Smooth muscle cell (in vitro differentiated cells): Measurements from ENCODE around the gene NR6A1. TPM values are rescaled to one million over a fixed set of nuclear protein-coding genes. Genes with fewer than 3 reads are reported as not detected.
A peak's percentile ranks its signal among the peaks of the same experiment; 100 is the strongest.

ENCODE experiments used
- DNase-seq: peaks from one replicate; lab custom pipeline; 2025; ENCODE audit not compliant: unreplicated experiment; lab: John Stamatoyannopoulos, UW
- H2AFZ ChIP-seq: fragments of 200-600 bp; sonication (generic); 2 replicates; pipeline ENCODE4 v1.6.0; 2016; ENCODE audit warnings: antibody characterized with exemption, low read depth, mild to moderate bottlenecking
- H3F3A ChIP-seq: fragments of 200-600 bp; sonication (generic); 2 replicates; pipeline ENCODE4 v1.6.0; 2017; ENCODE audit warnings: antibody characterized with exemption, low read depth
- H3K27ac ChIP-seq: fragments of 200-600 bp; sonication (generic); 2 replicates; pipeline ENCODE4 v1.5.1; 2016; ENCODE audit warnings: low read depth, mild to moderate bottlenecking
- H3K27me3 ChIP-seq: fragments of 200-600 bp; sonication (generic); 2 replicates; pipeline ENCODE4 v1.6.1; 2016; ENCODE audit warnings: low read depth, mild to moderate bottlenecking
- H3K36me3 ChIP-seq: fragments of 200-600 bp; sonication (generic); 2 replicates; pipeline ENCODE4 v1.5.1; 2016; ENCODE audit warnings: low read depth
- H3K4me1 ChIP-seq: fragments of 200-600 bp; sonication (generic); 2 replicates; pipeline ENCODE4 v1.5.1; 2016; ENCODE audit warnings: low read depth
- H3K4me2 ChIP-seq: fragments of 200-600 bp; sonication (generic); 2 replicates; pipeline ENCODE4 v1.6.0; 2016; ENCODE audit warnings: mild to moderate bottlenecking
- H3K4me3 ChIP-seq: fragments of 200-600 bp; sonication (generic); 2 replicates; pipeline ENCODE4 v1.5.1; 2016; ENCODE audit warnings: mild to moderate bottlenecking
- H3K79me2 ChIP-seq: fragments of 200-600 bp; sonication (generic); 2 replicates; pipeline ENCODE4 v1.6.0; 2016; ENCODE audit warnings: low read depth, mild to moderate bottlenecking
- H3K9ac ChIP-seq: fragments of 200-600 bp; sonication (generic); 2 replicates; pipeline ENCODE4 v1.6.0; 2016; ENCODE audit warnings: low read depth
- H3K9me3 ChIP-seq: fragments of 200-600 bp; sonication (generic); replicated peaks from 2 replicates; pipeline ENCODE4 v1.5.1; 2016; ENCODE audit warnings: low read depth
- H4K20me1 ChIP-seq: fragments of 200-600 bp; sonication (generic); 2 replicates; pipeline ENCODE4 v1.6.0; 2016; ENCODE audit warnings: low read depth
- whole genome bisulfite sequencing: methylation state at CpG from one replicate; pipeline ENCODE4 v1.1.7; 2016; ENCODE audit warnings: low lambda C conversion rate; 5-methylcytosine and 5-hydroxymethylcytosine counted together
- polyA plus RNA-seq: library from polyadenylated mRNA; unstranded; fragments of >200 nt; fragmentation: Nextera tagmentation; extraction: Ambion mirVana; gene quantifications from 2 replicates; pipeline ENCODE4 v1.2.1, GENCODE V29; 2016
- total RNA-seq: library from RNA; depleted of rRNA; stranded (reverse); fragments of >200 nt; gene quantifications from 2 replicates; pipeline ENCODE4 v1.2.3, GENCODE V29; 2014
- TF ChIP-seq, protein P1 (sequence below): fragments of 200-600 bp; sonication (generic); IDR thresholded peaks from 2 replicates; pipeline ENCODE4 v1.5.1; 2017; ENCODE audit warnings: borderline replicate concordance, mild to moderate bottlenecking, antibody characterized with exemption; ENCODE audit not compliant: insufficient read depth, poor library complexity, severe bottlenecking

Gene NR6A1
- total and polyA plus RNA-seq, 2 experiments from 2014 or later, result 0.17 to 0.31 TPM

DNA sequence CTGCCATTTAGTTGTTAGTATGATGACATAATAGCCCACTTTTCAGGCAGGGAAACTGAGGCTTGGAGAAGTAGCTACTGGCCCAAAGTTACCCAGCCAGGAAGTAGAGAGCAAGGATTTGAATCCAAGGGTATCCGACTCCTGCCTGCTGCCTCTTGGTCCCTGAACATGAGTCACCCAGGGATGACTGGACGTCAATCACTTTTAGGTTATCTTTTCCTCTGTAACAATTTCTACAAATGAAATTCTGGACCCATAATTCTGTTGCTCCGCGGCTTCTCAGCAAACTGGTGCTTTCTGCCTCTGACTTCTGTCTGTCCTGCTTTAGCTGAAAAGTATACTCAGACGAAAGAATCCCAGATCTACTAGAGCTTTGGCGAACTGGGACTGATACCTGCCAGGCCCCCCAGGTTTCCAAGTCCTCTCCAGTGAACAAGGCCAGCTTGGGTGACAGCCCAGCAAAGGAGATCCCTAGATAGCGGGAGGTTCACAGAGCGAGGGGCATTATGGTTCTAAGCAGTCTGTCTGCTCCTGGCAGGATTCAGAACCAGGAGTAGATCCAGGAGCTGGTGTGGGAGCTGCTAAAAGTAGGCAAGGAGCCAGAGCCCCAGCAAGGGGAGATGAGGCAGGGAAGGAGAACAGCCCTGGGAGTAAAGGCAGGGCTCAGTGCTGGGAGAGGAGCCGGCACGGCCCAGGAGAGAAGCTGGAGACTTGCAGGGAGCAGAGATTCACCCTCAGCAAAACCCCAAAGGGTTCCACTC lies 26.4 kb upstream of the NR6A1 start:
- Histone ChIP-seq H4K20me1 (no peaks in the 10 kb centered on the region), H3K9ac (no peak overlapping the region), H3K36me3 (no peaks in the 10 kb centered on the region), H3K27me3 (no peaks in the 10 kb centered on the region), H3K79me2 (no peaks in the 10 kb centered on the region), H3K27ac (no peak overlapping the region), H3K4me2 (no peak overlapping the region), H3K9me3 (no peaks in the 10 kb centered on the region), H2AFZ (no peak overlapping the region), H3K4me3 (no peak overlapping the region), H3F3A (no peaks in the 10 kb centered on the region), H3K4me1 (no peaks in the 10 kb centered on the region)
- TF ChIP-seq, protein P1, sequence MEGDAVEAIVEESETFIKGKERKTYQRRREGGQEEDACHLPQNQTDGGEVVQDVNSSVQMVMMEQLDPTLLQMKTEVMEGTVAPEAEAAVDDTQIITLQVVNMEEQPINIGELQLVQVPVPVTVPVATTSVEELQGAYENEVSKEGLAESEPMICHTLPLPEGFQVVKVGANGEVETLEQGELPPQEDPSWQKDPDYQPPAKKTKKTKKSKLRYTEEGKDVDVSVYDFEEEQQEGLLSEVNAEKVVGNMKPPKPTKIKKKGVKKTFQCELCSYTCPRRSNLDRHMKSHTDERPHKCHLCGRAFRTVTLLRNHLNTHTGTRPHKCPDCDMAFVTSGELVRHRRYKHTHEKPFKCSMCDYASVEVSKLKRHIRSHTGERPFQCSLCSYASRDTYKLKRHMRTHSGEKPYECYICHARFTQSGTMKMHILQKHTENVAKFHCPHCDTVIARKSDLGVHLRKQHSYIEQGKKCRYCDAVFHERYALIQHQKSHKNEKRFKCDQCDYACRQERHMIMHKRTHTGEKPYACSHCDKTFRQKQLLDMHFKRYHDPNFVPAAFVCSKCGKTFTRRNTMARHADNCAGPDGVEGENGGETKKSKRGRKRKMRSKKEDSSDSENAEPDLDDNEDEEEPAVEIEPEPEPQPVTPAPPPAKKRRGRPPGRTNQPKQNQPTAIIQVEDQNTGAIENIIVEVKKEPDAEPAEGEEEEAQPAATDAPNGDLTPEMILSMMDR, result no peak
- WGBS, result 88% methylated on average over 10 of the region's 10 CpGs
- no peak for DNase-seq

DNA sequence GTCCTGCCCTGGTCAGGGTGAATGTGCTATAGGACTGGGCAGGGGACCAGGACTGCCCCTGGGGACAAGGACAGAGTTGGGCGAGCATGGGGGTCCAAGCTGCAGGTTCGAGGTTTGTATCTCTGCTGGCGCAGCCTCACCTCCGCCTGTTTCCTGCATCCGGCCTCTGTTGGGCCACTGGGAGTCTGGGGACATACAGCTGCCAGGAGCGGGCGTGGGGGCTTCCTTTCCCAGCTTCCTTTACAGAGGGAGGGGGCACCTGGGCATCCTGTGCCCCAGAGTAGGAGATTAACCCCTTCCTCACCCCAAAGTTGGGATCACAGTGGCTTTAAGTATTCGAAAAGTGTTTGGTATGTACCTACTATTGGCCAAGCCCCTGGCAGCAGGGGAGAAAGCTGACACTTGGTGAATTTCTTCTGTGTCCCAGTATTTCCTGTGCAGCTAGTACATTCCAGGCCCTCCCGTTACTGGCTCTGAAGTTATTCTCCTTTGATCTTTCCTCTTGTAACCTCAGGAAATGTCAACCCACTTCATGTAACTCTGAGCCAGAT lies 24.8 kb upstream of the NR6A1 start:
- H2AFZ ChIP-seq, result no peak overlapping the region

DNA sequence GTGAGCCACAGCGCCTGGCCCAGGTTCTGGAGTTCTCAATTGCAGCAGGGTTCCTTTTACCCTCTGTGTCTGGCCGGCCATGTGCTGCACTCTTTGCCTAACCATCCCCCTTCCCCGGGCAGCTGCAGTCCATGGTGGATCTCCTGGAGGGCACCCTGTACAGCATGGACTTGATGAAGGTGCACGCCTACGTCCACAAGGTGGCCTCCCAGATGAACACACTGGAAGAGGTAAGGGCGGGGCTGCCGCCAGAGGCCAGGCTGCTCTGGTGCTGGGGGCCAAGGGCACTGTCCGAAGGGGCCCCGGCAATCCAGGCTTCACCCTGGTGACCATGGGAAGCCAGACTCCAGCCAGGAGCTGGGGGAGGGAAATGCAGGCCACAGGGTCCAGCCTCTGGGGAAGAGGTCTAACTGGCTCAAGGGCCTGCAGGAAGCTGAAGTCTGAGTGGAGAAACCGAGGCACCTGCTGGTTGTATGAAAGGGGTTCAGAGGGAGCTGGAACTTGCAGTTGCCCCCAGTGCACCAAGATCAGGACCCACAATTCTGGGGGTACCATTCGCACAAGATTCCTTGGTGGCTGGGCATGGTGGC lies 23.9 kb upstream of the NR6A1 start:
- TF ChIP-seq, protein P1, result no peak
- no peak overlapping the region for H3K27ac ChIP-seq
- WGBS, result 91% methylated on average over 11 of the region's 11 CpGs

More for the DNA sequence above, 24.8 kb upstream of the NR6A1 start:
- Histone ChIP-seq H3K79me2 (no peaks in the 10 kb centered on the region), H3K9me3 (no peaks in the 10 kb centered on the region), H3K4me1 (no peaks in the 10 kb centered on the region), H3K4me3 (no peak overlapping the region), H3K9ac (no peak overlapping the region), H3K4me2 (no peak overlapping the region), H3F3A (no peaks in the 10 kb centered on the region), H3K36me3 (no peaks in the 10 kb centered on the region), H3K27ac (peak overlapping the region; percentile 17), H4K20me1 (no peaks in the 10 kb centered on the region), H3K27me3 (no peaks in the 10 kb centered on the region)
- DNase-seq, result no peak
- TF ChIP-seq, protein P1, result no peak
- 83% methylated on average over 9 of the region's 9 CpGs for WGBS

More for the DNA sequence above, 23.9 kb upstream of the NR6A1 start:
- H3K36me3 ChIP-seq, result no peaks in the 10 kb centered on the region
- H2AFZ ChIP-seq, result no peak overlapping the region
- no peaks in the 10 kb centered on the region for H3K79me2 ChIP-seq
- H3K9ac ChIP-seq, result no peak overlapping the region
- no peaks in the 10 kb centered on the region for H3F3A ChIP-seq
- H3K4me3 ChIP-seq, result no peak overlapping the region
- no peaks in the 10 kb centered on the region for H4K20me1 ChIP-seq
- no peaks in the 10 kb centered on the region for H3K9me3 ChIP-seq
- no peaks in the 10 kb centered on the region for H3K4me1 ChIP-seq
- DNase-seq, result no peak
- H3K4me2 ChIP-seq, result no peak overlapping the region
- no peaks in the 10 kb centered on the region for H3K27me3 ChIP-seq
